AG10803 (cell line): ENCODE measurements around the gene RAP1B.
A peak's percentile ranks its signal among the peaks of the same experiment; 100 is the strongest.

Source experiments
- DNase-seq: peaks from one replicate; pipeline ENCODE4 v3.0.0; 2010; ENCODE audit warnings: low read depth
- H3K4me3 ChIP-seq: 2 replicates; pipeline ENCODE4 v1.5.1; 2011; ENCODE audit warnings: mild to moderate bottlenecking, low read length, control low read depth
- TF ChIP-seq, protein P1 (sequence below): conservative IDR thresholded peaks from 2 replicates; pipeline ENCODE4 v1.5.1; 2011; ENCODE audit warnings: mild to moderate bottlenecking, low read length, control low read depth, inconsistent platforms

The RAP1B gene

DNA sequence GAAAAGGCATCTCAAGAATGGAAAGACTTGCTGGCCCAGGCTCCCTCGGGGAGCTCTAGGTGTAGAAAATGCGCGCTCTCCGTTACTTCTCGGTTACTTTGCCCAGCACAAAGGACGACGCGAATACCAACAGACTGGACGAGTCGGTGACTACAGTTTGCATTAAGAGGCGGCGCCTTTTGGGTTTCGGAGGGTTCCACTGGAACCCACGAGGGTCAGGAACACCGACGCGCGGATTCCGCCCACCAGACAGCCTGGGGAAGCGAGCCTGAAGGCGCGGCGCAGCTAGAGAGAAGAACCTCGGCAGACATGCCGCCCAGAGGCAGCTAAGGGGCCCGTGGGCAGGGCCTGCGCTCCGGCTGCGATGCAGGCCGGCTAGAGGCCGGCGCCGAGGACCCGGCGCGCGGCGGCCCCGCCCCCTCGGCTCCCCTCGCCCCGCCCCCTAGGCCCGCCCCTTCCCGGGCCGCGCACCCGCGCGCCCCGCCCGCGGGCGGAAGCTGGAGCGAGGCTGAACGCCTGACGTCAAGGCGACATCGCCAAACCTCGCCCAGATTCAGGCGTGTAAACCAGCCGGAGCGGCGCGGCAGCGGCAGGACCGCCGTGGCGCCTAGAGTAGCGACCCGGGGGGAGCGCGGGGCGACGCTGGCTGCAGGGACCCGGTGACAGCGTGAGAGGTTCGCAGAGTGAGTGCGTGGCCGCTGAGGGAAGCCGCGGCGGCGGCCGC, at the start of gene RAP1B:
Gene RAP1B (plus strand): TSS at position 530 of the 724 bp plus-strand sequence. CDS start 37,826 bp downstream, outside the sequence.
- TF ChIP-seq, protein P1, sequence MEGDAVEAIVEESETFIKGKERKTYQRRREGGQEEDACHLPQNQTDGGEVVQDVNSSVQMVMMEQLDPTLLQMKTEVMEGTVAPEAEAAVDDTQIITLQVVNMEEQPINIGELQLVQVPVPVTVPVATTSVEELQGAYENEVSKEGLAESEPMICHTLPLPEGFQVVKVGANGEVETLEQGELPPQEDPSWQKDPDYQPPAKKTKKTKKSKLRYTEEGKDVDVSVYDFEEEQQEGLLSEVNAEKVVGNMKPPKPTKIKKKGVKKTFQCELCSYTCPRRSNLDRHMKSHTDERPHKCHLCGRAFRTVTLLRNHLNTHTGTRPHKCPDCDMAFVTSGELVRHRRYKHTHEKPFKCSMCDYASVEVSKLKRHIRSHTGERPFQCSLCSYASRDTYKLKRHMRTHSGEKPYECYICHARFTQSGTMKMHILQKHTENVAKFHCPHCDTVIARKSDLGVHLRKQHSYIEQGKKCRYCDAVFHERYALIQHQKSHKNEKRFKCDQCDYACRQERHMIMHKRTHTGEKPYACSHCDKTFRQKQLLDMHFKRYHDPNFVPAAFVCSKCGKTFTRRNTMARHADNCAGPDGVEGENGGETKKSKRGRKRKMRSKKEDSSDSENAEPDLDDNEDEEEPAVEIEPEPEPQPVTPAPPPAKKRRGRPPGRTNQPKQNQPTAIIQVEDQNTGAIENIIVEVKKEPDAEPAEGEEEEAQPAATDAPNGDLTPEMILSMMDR = no peak
- peak within 1 kb of the TSS; percentile 93 for H3K4me3 ChIP-seq
- peak; percentile 88 for DNase-seq

DNA sequence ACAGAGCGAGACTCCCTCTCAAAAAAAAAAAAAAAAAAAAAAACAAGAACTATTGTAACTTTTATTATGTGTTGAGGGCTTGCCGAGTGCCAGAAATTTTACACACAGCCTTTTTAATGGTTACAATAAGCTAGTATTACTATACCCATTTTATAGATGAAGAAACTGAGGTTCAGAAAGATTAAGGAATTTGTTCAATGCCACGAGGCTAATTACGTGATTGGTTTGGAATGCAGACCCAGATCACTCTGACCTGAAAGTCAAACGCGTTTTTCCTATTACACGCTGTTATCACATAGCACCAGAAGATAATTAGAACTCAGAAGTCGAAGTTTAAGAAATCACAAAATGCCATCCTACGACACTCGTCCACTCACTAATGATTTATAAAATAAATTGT, 48.9 kb upstream of the RAP1B start:
- TF ChIP-seq, protein P1 = no peak
- no peak for DNase-seq
- no peak overlapping the region for H3K4me3 ChIP-seq

DNA sequence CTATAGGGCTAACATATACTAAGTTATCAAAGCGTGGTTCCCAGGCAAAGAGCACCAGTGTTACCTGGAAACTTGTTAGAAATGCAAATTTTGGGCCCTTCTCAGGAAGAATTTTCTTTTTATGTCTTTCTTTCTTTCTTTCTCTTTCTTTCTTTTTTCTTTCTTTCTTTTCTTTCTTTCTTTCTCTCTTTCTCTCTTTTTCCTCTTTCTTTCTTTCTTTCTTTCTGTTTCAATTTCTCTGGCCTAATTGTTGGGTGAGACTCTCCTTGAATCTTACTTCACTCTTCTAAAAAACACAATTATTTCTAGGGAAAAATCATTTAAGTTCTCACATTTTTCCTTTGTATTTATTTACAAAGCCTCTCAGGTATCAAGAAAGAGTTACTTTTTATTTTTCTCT, 46.5 kb upstream of the RAP1B start:
- no peak for DNase-seq
- no peak overlapping the region for H3K4me3 ChIP-seq
- TF ChIP-seq, protein P1 = no peak

DNA sequence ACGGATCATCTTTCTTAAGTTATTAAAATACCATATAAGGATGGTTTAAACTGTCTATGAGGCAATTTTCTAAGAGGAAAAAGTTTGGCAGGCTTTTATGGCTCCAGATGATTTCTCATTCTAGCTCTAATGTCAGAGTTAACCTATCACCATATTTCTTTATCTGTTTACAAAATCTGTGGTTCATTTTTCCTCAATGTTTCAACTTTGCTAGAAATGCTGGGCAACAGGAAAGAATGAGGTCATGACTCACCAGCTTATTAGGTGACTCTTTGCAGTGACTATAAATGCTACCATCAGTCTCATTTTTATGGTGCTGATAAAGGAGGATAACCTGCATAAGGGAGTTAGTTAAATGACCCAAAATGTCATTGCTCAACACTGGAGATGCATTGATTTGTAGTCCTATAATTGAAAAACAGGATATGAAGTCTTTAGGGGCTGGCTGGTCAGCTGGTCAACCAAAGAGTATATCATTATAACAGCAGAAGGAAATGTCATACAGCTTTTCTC, 45.3 kb upstream of the RAP1B start:
- TF ChIP-seq, protein P1 = no peak
- no peak overlapping the region for H3K4me3 ChIP-seq
- peak; percentile 94 for DNase-seq

DNA sequence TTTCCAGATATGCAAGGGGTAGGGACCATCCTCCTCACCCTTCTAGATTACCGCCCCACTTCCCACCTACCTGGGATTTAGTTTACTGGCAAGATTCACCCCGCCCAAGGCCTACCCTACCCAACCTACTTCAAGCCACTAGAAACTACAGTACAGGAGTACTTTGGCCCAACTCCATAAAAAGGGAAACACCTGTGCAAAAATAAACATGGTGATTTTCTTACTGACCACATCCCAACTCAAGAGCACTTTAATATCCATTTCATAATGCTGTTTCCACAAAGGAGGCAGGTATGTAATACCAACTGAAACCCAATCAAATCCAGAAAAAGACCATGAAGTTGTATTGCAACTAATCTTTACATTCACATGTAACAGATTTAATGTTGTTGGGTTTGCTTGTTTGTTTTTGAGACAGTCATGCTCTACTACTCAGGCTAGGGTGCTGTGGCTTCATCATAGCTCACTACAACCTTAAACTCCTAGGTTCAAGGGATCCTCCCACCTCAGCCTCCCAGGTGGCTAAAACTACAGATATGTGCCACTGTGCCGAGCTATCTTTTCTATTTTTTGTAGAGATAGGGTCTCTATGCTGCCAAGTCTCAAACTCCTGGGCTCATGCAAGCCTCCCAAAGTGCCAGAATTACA, 41.7 kb upstream of the RAP1B start:
- H3K4me3 ChIP-seq = no peak overlapping the region
- TF ChIP-seq, protein P1 = no peak
- no peak for DNase-seq

DNA sequence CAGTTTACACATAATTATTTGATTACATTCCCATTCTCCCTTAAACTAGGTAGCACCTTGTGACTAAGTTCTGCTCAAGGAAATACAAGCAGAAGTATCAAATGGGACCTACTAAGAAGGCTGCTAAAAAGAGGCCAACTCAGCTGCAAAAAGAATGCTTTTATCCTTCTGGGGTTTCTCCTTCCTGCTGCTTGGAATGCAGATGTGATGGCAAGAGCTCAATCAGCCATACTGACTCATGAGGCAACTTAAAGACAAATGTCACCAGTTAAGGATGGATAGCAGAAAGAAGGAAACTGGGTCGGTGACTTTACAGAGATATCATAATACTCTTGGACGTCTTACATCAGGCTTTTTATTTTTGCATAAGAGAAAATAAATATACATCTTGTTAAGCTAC, 38.0 kb upstream of the RAP1B start:
- DNase-seq = peak; percentile 52
- H3K4me3 ChIP-seq = no peak overlapping the region
- TF ChIP-seq, protein P1 = no peak

DNA sequence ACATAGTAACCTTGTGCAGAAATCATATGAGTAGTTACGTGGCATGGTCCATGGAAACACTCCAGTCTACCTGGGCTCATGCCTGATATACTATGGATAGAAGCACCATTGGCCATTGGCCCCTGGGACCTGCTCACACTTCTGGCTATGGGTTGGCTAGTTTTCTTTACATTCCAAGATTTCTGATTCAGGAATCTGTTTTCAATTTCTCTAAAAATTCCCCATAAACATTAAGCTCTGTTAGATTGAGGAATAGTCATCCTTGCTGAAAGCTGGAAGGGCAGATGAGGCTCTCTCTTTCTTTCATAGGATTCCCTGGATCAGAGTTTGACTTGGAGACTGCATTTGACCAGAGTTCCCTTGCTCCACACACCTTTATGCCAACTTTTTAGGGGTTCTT, 37.3 kb upstream of the RAP1B start:
- H3K4me3 ChIP-seq = no peak overlapping the region
- no peak for DNase-seq
- TF ChIP-seq, protein P1 = no peak
